HCT116 (cell line): Measurements from ENCODE around the gene QPCTL. TPM values are rescaled to one million over a fixed set of nuclear protein-coding genes. Genes with fewer than 3 reads are reported as not detected.

Experiments used
- ATAC-seq: fragments of 200-7000 bp; cut with Tn5 transposase; 2 replicates; pipeline ENCODE4 v1.9.1; 2020; ENCODE audit warnings: mild to moderate bottlenecking, moderate library complexity
- BruUV-seq: library from RNA; stranded (reverse); fragments of 400-500 nt; replicated peaks from 2 replicates; lab custom pipeline; 2021; lab: Mats Ljungman, UMichigan
- CTCF ChIA-PET: fragments of 300-600 bp; sonication (Branson Sonifier 250); formaldehyde crosslinking; loops from one replicate; lab custom pipeline; 2021; ENCODE audit warnings: antibody characterized with exemption; lab: Charles Lee
- POLR2A ChIA-PET: fragments of 300-600, 350-600 bp; sonication (Branson Sonifier 250); formaldehyde crosslinking; loops from one replicate; lab custom pipeline; 2021; ENCODE audit warnings: antibody characterized with exemption; lab: Charles Lee
- RAD21 ChIA-PET, 2 experiments: fragments of 300-600 bp; sonication (Branson Sonifier 250); formaldehyde crosslinking; loops; one replicate each; lab custom pipeline; 2023; ENCODE audit warnings: low total read pairs in 2 of 2; ENCODE audit not compliant: uncharacterized antibody in 2 of 2, unreplicated experiment in 2 of 2, low non-redundant PET in 1 of 2; lab: Charles Lee
- DNase-seq: peaks from one replicate; pipeline ENCODE4 v3.0.0-alpha.2; 2010; ENCODE audit warnings: low read depth, low spot score
- H2AFZ ChIP-seq: fragments of 200-600 bp; shearing (Covaris generic), sonication (generic); 2 replicates; pipeline ENCODE4 v1.6.1; 2017; ENCODE audit warnings: low read depth, mixed run types, mixed read lengths, antibody characterized with exemption, low read length; ENCODE audit not compliant: poor library complexity, severe bottlenecking
- H3K27ac ChIP-seq: 2 replicates; pipeline ENCODE4 v1.5.1; 2012; ENCODE audit warnings: low read depth, low read length
- H3K27me3 ChIP-seq: fragments of 200-600 bp; sonication (generic); 2 replicates; pipeline ENCODE4 v1.6.1; 2016; ENCODE audit warnings: mixed run types, low read length, mixed read lengths; ENCODE audit not compliant: insufficient read depth
- H3K36me3 ChIP-seq, 2 experiments: fragments of 200-500 bp in 1 of 2; fragments of 200-600 bp in 1 of 2; sonication (Bioruptor generic) in 1 of 2; sonication (generic) in 1 of 2; 2 replicates each; pipeline versions ENCODE4 v1.5.1 to v1.6.1; 2014 to 2016; ENCODE audit warnings: low read length in 2 of 2, inconsistent platforms in 1 of 2, mixed read lengths in 1 of 2, mixed run types in 1 of 2; ENCODE audit not compliant: insufficient read depth in 2 of 2, control insufficient read depth in 1 of 2
- H3K4me1 ChIP-seq, 2 experiments: fragments of 200-600 bp in 1 of 2; sonication (generic) in 1 of 2; 2 replicates each; pipeline versions ENCODE4 v1.5.1 to v1.6.1; 2012 to 2017; ENCODE audit warnings: low read length in 2 of 2, inconsistent platforms in 1 of 2, mild to moderate bottlenecking in 1 of 2, mixed read lengths in 1 of 2, mixed run types in 1 of 2, moderate library complexity in 1 of 2; ENCODE audit not compliant: insufficient read depth in 2 of 2, control insufficient read depth in 1 of 2
- H3K4me2 ChIP-seq: fragments of 200-600 bp; sonication (generic); 2 replicates; pipeline ENCODE4 v1.6.1; 2017; ENCODE audit warnings: mixed run types, low read length, mixed read lengths
- H3K4me3 ChIP-seq, 2 experiments: fragments of 200-600 bp in 1 of 2; sonication (generic) in 1 of 2; replicated peaks in 1 of 2; 2 replicates each; pipeline ENCODE4 v1.5.1; 2011 to 2016; ENCODE audit warnings: low read length in 2 of 2, control low read depth in 1 of 2, low read depth in 1 of 2, mild to moderate bottlenecking in 1 of 2, mixed read lengths in 1 of 2, mixed run types in 1 of 2
- H3K79me2 ChIP-seq: fragments of 200-600 bp; sonication (generic); 2 replicates; pipeline ENCODE4 v1.6.1; 2017; ENCODE audit warnings: mild to moderate bottlenecking, mixed run types, low read length, moderate library complexity, mixed read lengths; ENCODE audit not compliant: insufficient read depth
- H3K9ac ChIP-seq: fragments of 200-600 bp; sonication (generic); 2 replicates; pipeline ENCODE4 v1.6.1; 2016; ENCODE audit warnings: low read length, mixed read lengths
- H3K9me2 ChIP-seq: fragments of 200-600 bp; sonication (generic), shearing (Covaris generic); 2 replicates; pipeline ENCODE4 v1.6.1; 2017; ENCODE audit warnings: mixed run types, mild to moderate bottlenecking, moderate library complexity; ENCODE audit not compliant: insufficient read depth
- H3K9me3 ChIP-seq, 2 experiments: fragments of 200-500 bp in 1 of 2; fragments of 200-600 bp in 1 of 2; sonication (Bioruptor generic) in 1 of 2; sonication (generic) in 1 of 2; 2 replicates each; pipeline ENCODE4 v1.6.1; 2014 to 2017; ENCODE audit warnings: low read length in 2 of 2, mixed read lengths in 2 of 2, inconsistent platforms in 1 of 2, low read depth in 1 of 2, mild to moderate bottlenecking in 1 of 2, mixed run types in 1 of 2, moderate library complexity in 1 of 2; ENCODE audit not compliant: control insufficient read depth in 1 of 2, insufficient read depth in 1 of 2
- H4K20me1 ChIP-seq: fragments of 200-600 bp; sonication (generic), shearing (Covaris generic); 2 replicates; pipeline ENCODE4 v1.6.1; 2017; ENCODE audit warnings: mixed run types, mild to moderate bottlenecking, moderate library complexity; ENCODE audit not compliant: insufficient read depth
- CEBPB ChIP-seq: IDR thresholded peaks from 2 replicates; pipeline ENCODE4 v1.6.1; 2012; ENCODE audit warnings: low read depth
- EZH2 ChIP-seq: fragments of 200-600 bp; sonication (generic); IDR thresholded peaks from 2 replicates; pipeline ENCODE4 v1.6.1; 2017; ENCODE audit warnings: antibody characterized with exemption, mixed run types
- EZH2phosphoT487 ChIP-seq: fragments of 200-600 bp; IDR thresholded peaks from 2 replicates; pipeline ENCODE4 v1.6.1; 2018; ENCODE audit warnings: antibody characterized with exemption, borderline replicate concordance
- FOSL1 ChIP-seq: IDR thresholded peaks from 2 replicates; pipeline ENCODE4 v1.6.1; 2012; ENCODE audit warnings: low read depth
- YY1 ChIP-seq: IDR thresholded peaks from 2 replicates; pipeline ENCODE4 v1.6.1; 2011; ENCODE audit warnings: low read length, low read depth, moderate library complexity, mild to moderate bottlenecking; ENCODE audit not compliant: insufficient replicate concordance; ENCODE audit errors: extremely low read depth
- ZBTB33 ChIP-seq: IDR thresholded peaks from 2 replicates; pipeline ENCODE4 v1.6.1; 2011; ENCODE audit warnings: mild to moderate bottlenecking, low read length, moderate library complexity; ENCODE audit not compliant: insufficient replicate concordance; ENCODE audit errors: extremely low read depth
- ZFX ChIP-seq: fragments of 450-650 bp; IDR thresholded peaks from 2 replicates; pipeline ENCODE4 v1.6.1; 2017
- intact Hi-C: fragments of 100-400 bp; cut with micrococcal nuclease; formaldehyde crosslinking; loops from 2 replicates; pipeline ENCODE4 v1.10.0; 2022
- total RNA-seq: library from RNA; stranded (reverse); gene quantifications from one replicate; pipeline ENCODE4 v1.2.1, GENCODE V29; 2021; ENCODE audit not compliant: unreplicated experiment

Gene QPCTL
- total RNA-seq, 1 experiment from 2014 or later: 19.5 TPM

DNA sequence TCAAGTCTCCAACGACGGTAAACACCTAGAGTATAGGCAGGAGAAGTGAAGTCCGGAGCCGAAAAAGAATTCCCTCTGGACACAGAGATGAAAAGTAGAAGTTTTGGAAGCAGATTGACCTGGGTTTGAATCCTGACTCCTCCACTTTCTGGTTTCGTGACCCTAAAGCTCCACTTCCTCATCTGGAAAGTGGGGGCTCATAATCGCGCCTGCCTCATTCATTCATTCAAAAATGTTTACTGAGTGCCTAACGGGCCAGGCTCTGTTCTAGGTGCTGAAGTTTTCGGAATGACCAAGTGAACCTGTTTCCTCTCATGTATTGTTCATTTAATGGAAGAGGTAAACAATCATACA, 46.1 kb upstream of the QPCTL start:
- Histone ChIP-seq H3K27me3 (no peaks in the 10 kb centered on the region), H3K9me3 (no peaks in the 10 kb centered on the region), H3K36me3 (no peaks in the 10 kb centered on the region), H2AFZ (peak overlapping the region; percentile 85), H4K20me1 (no peaks in the 10 kb centered on the region), H3K4me1 (peaks cover 11 to 37% of the 10 kb centered on the region in 2 experiments), H3K27ac (peak overlapping the region; percentile 40), H3K79me2 (no peaks in the 10 kb centered on the region), H3K9ac (peak overlapping the region; percentile 38), H3K9me2 (no peaks in the 10 kb centered on the region), H3K4me2 (peak overlapping the region; percentile 85), H3K4me3 (peak overlapping the region; percentile 3 to 57; a peak in 3 of 4 replicates)
- intact Hi-C loops: no loop called here
- ChIA-PET CTCF (interaction anchor here (0.5 to 2.2 kb wide), 10 partner anchors 22 to 433 kb away, joined by 3 to 9 read pairs (median 6); partner anchors contain the start of genes GIPR and SIX5), RAD21 (interaction anchor here (0.9 to 1.1 kb wide), 3 partner anchors 22 to 88 kb away, joined by 3 to 8 read pairs (median 5); partner anchors contain the start of gene GIPR (in 1 of the 2)), POLR2A (interaction anchor here (1.0 to 1.3 kb wide), 8 partner anchors 17 to 179 kb away, joined by 3 to 5 read pairs (median 4); partner anchors contain the start of genes FOSB, QPCTL and SNRPD2)
- no TSS peak for BruUV-seq
- no peak for DNase-seq
- ATAC-seq: no peak
- TF ChIP-seq EZH2phosphoT487 (no peak), ZBTB33 (no peak), ZFX (no peak), FOSL1 (no peak), YY1 (no peak), CEBPB (no peak), EZH2 (no peak)
